GM18520 (cell line): ENCODE measurements around the gene ATP13A3.

Source experiments
- ATAC-seq: cut with Tn5 transposase; IDR thresholded peaks from one replicate; pipeline ENCODE4 v1.9.1; 2021; ENCODE audit not compliant: unreplicated experiment

ATP13A3 gene

DNA sequence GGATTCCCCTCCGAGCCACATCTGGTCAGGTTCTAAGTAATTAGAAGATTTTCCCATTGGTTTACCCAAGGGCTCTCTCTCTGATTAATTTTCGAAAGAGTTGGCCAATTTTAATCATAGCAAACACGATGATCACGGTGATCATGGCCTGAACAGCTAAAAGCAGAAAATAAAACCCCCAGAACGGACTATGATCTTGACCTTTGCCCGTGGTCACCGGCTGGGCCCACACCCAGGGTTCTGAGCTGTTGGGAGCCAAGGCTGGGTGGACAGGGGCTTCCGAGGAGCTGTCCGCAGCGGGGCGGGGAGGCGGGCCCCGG lies 90.3 kb downstream of the ATP13A3 start:
- no peak for ATAC-seq

GRCh38 chr3:194395778-194396538 lies 90.8 kb downstream of the ATP13A3 start:
- ATAC-seq: no peak

- ATAC-seq: no peak
Observed at GRCh38 chr3:194395212-194395611, 91.6 kb downstream of the ATP13A3 start.

DNA sequence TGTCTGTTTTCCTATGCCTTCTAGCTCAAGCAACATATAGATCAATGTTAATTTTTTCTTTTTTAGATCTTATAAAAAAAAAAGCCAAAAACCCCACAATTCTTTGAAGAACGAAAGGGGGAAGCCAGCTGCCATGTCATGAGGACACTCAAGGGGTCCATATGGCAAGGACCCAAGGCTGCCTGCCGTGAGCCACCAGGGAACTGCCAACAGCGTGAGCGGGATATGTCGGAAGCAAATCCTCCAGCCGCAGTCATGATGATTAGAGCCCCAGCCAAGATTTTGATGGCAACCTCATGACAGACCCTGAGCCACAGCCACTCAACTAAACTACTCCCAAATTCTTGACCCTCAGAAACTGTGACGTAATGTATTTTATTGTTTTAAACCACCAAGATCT lies 94.2 kb downstream of the ATP13A3 start:
- ATAC-seq: no peak

DNA sequence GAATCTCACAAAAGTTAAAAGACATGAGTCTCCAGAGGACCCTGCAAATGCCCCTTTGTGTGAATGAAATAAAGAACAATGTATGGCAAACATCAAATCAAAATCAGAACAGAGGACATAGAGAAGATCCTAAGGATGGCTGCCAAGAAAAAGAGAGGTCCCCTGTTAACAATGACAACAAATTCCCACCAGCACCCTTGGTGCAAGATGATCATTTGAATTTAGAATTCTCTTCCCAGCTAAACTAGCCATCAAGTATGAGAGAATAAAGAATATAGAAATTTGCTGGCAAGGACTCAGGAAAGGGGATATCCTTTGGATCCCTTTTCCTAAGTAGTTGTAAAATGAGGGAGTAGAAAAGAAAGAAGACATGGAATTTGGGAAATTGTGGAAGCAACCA lies 96.0 kb downstream of the ATP13A3 start:
- no peak for ATAC-seq

DNA sequence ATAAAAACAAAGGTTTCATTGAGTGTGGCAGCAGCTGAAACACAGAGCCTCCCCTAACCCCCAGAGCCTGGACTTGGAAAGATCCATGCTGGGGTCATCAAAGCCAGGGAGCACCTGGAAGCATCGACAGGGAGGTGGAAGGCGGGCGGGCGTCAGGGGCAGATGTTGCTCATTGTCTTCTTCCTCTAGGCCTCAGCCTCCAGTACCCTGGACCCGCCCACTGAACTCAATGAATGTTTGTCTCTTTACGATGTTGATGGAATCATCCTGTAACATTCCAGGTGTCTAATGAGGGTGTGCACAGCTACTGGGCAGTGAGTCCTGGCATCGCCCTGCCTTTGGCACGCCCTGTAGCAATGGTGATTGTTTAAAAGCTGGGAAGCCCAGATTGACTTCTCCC lies 97.5 kb downstream of the ATP13A3 start:
- no peak for ATAC-seq

DNA sequence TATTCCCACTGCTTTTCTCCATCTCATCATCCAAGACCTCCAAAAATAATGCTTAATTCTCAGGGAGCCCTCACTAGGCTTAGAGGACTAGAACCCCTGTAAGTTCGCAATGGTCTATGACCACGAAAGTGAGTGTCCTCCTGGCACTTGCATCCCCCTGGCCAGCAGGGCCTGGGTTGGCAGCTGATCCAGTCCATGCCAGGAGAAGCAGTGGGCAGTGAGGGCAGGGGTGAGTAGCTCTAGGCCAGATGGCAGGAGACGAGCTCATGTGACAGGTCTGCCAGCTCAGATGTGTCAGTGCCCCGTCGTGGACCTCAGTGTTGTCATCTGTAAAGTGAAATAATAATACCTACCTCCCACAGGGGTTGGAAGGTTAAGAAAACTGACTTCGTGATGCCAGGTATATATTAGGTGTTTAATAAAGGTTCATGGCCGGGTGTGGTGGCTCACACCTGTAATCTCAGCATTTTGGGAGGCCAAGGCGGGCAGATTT lies 98.8 kb downstream of the ATP13A3 start:
- ATAC-seq: no peak

DNA sequence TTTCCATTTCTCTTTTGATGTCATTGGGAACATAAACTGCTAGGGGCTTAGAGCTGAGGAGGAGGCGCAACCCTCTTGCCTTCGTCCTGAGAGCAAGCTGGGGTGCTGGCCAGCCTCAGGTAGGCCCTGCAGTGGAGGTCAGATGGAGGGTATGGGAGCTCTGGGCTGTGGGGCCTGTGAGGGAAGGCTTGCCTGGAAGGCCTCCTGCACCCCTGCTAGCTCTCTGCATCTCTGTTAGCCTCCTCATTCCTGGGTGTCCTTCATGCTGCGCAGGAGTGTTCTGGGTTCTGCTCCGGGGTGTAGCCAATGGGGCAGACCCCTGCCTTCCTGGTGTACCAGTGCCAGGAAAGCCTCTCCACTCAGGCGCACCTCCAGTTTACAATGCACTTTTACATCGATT lies 99.5 kb downstream of the ATP13A3 start:
- ATAC-seq: no peak

GRCh38 chr3:194386648-194387047 lies 100.2 kb downstream of the ATP13A3 start:
- no peak for ATAC-seq

DNA sequence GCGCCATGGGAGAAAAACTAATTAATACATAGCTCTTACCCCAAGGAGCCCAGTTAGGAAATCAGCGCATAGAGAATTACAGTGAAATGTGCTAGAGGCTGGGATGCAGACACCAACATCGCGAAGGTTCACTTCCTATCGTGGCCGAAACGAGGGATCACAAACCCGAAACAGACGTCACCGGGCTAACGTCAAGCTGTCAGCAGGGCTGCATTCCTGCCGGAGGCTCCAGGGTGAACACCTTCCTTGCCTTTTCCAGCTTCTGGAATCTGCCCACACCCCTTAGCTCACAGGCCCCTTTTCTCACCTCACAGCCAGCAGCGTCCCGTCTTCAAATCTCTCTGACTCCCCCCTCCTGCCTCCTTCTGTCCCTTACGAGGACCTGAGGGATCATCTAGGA lies 100.7 kb downstream of the ATP13A3 start:
- no peak for ATAC-seq

DNA sequence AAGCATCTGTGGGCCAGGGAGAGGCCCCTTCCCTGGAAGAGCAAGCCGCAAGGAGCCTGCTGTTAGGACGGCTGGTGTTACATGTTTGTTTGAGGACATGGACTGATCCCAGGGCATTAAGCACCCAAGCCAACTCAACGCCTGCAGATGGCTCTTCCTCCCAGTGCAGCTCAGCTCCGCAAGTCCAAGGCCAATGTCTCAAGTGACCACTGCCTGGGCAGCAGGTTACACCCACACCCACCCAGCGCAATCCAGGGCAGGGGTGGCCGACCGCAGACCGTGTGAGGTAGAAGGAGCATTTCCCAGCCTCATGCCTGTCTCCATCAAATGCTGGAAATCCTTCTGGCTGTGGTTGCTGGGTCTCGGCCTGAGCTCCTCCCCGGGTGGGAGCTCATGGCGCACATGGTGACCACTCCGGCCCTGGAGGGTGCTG lies 102.2 kb downstream of the ATP13A3 start:
- no peak for ATAC-seq

DNA sequence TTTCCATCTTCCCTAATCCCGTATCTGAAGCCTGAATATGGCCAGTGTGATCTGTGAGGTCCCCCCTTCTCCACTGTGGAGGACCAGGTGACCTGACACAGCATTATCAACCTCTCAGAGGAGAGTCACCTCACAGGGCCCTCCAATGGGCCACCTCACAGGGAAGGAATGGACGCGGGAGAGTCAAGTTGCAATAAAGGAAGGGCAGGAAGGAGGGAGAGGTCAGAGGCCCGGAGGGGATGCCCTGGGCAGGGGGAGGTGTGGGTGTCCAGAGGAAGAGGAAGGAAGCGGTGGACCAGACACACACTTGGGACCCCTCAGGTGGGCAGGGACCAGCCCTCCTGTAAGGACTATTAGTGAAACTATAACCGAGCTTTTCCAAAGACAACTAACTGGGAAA lies 102.6 kb downstream of the ATP13A3 start:
- ATAC-seq: no peak

GRCh38 chr3:194383276-194383940 lies 103.4 kb downstream of the ATP13A3 start:
- ATAC-seq: no peak

GRCh38 chr3:194382892-194383223 lies 103.9 kb downstream of the ATP13A3 start:
- ATAC-seq: no peak

- ATAC-seq: no peak
Observed at GRCh38 chr3:194382196-194382891, 104.5 kb downstream of the ATP13A3 start.

DNA sequence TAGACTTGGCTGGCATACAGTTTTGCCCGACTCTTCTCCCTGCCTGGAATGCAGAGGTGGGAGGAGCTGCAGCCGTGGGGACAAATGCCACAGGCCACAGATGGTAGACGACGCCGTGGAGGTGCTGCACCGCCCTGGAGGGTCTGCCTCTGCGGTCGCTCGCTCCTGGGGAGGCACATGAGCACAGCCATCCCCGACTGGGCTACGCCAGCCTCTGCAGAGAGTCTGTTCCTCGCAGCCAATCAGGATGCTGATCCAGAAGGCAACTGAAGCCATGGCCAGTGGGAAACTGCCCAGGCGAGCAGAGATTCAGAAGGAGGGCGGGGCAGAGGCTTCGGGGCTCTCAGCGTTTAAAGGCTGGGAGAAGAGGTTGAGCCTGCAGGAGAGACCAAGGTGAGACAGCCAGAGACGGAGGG lies 105.3 kb downstream of the ATP13A3 start:
- no peak for ATAC-seq

DNA sequence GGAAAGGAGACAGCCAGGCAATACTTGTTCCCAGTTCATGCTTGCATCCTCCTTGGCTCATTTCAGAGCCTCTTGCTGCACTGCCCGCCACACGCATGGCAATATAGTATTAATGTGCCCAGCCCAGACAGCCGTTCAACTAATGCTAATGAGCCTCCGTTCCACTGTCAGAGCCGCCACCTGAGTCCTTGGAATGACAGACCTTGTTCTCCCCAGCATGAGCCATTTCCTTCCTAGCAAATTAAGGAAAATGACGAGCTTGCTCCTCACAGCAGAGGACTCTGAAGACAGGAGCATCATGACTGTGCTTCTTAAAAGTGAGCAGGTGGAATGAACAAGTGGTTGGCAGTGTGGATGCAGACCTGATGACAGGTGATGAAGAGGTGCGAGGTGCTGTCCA lies 106.5 kb downstream of the ATP13A3 start:
- ATAC-seq: no peak

- no peak for ATAC-seq
Observed at GRCh38 chr3:194379651-194380050, 107.2 kb downstream of the ATP13A3 start.

DNA sequence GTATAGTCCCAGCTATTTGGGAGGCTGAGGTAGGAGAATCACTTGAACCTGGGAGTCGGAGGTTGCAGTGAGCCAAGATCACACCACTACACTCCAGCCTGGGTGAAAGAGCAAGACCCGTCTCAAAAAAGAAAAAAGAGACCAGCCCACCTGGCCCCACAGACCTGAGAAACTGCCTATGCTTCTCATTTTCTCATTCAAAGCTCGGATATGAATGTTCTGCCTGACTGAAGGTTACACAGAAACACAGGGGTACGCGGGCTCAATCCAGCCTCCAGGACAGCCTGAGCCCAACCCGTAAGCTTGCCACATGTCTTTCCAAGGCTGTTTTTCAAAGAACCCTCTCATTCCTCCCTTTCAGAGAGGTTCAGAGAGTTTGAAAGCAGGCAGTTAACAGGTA lies 107.6 kb downstream of the ATP13A3 start:
- no peak for ATAC-seq

GRCh38 chr3:194377708-194378107 lies 109.1 kb downstream of the ATP13A3 start:
- no peak for ATAC-seq

DNA sequence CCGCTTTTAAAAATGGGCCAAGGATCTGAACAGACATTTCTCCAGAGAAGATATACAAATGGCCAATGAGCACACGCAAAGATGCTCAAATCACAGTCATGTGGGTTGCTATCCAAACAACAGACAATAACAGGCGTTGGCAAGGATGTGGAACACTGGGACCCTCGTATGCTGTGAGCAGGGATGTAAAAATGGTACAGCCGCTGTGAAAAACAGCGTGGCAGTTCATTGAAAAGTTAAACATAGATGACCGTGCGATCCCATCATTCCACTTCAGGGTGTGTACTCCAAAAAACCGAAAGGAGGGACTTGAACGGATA lies 110.6 kb downstream of the ATP13A3 start:
- ATAC-seq: no peak

GRCh38 chr3:194375473-194376240 lies 111.1 kb downstream of the ATP13A3 start:
- ATAC-seq: no peak
